Stimulated activated naive CD8-positive, alpha-beta T cell treated with anti-CD3 and anti-CD28 coated beads, Interleukin-15, Interleukin-2, amounts not matched to agents 100 U/mL and 50 U/mL, for 24 hours (primary cell): ENCODE measurements around the gene PHEX.

Source experiments
- ATAC-seq: fragments of 150-1000 bp; cut with Tn5 transposase; one replicate; pipeline ENCODE4 v1.10.0; 2021
- DNase-seq: peaks from one replicate; pipeline ENCODE4 v3.0.0; 2021

PHEX gene

GRCh38 chrX:22032084-22032483 is at the start of gene PHEX:
Gene PHEX, plus strand, starts transcription at chrX:22032325. Its CDS starts 681 bp downstream, at chrX:22033006.
- DNase-seq (no peak), ATAC-seq (no peak)

- peak; percentile 76 for ATAC-seq
- DNase-seq, result peak; percentile 60
These were observed 46.8 kb upstream of the PHEX start for GRCh38 chrX:21985332-21985777.

GRCh38 chrX:21986596-21986995 is 45.5 kb upstream of the PHEX start:
- DNase-seq (no peak), ATAC-seq (no peak)

DNA sequence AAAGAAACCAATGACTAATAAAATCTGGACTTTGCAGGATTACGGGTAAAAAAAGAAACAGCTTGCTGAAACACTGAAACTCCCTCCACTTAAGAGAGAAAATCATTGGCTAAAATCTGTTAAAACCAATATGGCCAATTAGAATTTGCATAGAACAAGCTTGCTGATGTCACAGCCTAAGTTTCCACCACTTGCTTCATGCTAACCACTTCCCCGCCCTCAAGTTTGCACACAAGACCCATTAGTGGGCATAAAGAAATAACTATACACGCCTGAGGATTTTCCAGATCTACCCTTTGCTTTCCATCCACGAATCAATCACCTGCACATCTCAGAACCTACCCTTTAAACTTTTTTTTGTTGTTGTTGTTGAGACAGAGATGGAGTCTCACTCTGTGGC is 42.7 kb upstream of the PHEX start:
- ATAC-seq (peak; percentile 77), DNase-seq (peak; percentile 44)

- DNase-seq (no peak), ATAC-seq (no peak)
These were observed 41.3 kb upstream of the PHEX start for GRCh38 chrX:21990832-21991231.

DNA sequence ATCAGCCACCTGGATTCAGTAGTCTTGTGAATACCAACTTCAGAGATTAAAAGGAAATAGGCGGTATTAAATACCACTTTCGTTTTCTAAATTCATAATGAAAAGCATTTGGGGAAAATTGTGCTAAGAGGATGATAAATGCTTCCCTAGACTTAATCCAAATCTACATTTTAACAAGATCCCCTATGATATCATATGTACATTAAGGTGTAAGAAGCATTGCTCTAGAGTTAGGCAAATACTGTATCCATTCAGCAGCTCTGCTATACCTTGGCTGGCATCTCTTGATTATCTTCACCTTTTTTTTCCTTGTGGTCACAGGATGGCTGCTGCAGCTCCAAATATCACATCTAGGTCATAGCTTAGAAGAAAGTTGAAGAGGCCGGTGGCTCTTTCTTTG is 40.6 kb upstream of the PHEX start:
- no peak for DNase-seq
- peak; percentile 37 for ATAC-seq

DNA sequence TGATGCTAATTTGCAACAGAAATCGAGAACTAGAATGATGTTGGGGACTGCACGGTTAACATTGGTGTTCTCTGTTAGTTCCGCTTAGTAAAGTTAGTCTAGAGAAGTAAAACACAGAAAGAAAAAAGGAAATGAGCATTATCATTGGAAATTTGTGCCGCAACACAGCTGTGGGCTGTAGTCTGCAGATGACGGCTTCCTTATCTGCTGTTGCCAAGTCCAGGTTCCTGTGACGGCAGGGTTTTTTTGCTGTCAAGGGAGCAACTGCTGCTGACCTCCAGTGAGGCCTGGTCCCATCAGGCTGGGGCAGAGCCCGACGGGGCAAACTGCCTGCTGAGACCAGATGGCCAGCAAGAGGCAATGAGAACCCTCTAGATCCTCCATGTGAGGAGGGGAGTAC is 38.9 kb upstream of the PHEX start:
- ATAC-seq, result no peak
- no peak for DNase-seq

- no peak for DNase-seq
- ATAC-seq, result no peak
These were observed 35.2 kb upstream of the PHEX start for GRCh38 chrX:21996872-21997455.

GRCh38 chrX:21998037-21998436 is 34.1 kb upstream of the PHEX start:
- ATAC-seq (no peak), DNase-seq (no peak)

GRCh38 chrX:22004866-22005265 is 27.3 kb upstream of the PHEX start:
- ATAC-seq, result no peak

GRCh38 chrX:22012051-22012450 is 20.1 kb upstream of the PHEX start:
- DNase-seq (no peak), ATAC-seq (no peak)

More at GRCh38 chrX:22004866-22005265, 27.3 kb upstream of the PHEX start:
- DNase-seq, result no peak

GRCh38 chrX:22012931-22013330 is 19.2 kb upstream of the PHEX start:
- ATAC-seq, result no peak
- DNase-seq, result no peak

- no peak for DNase-seq
- no peak for ATAC-seq
These were observed 16.9 kb upstream of the PHEX start for GRCh38 chrX:22015139-22015750.

- no peak for ATAC-seq
- no peak for DNase-seq
These were observed 10.3 kb upstream of the PHEX start for GRCh38 chrX:22021751-22022324.

- no peak for ATAC-seq
- DNase-seq, result no peak
These were observed 7.5 kb upstream of the PHEX start for GRCh38 chrX:22024577-22024976.

DNA sequence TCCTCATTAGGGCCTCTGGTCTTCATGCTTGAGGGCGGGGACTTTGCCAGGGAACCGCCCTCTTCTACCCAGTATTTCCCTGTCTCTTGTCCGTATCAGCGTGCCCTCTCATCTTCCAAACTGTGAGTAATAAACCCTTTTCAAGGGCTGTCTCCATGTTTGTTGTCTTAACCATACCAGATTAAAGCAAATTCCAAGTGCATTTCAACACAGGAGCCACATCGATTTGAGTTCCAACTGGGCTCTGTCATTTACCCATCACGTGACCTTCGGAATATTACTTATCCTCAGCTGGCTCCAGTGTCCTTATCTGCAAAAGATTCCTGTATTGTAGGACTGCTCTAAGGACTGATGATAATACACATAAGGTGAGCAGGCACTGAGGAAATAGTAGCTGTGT is 6.4 kb upstream of the PHEX start:
- ATAC-seq, result no peak
- DNase-seq, result no peak

- DNase-seq (no peak), ATAC-seq (no peak)
These were observed 5.4 kb upstream of the PHEX start for GRCh38 chrX:22026731-22027130.

GRCh38 chrX:22032506-22032905 is 381 bp downstream of the PHEX start:
- ATAC-seq, result no peak
- DNase-seq, result no peak

- ATAC-seq, result no peak
- DNase-seq, result no peak
These were observed 1.7 kb downstream of the PHEX start for GRCh38 chrX:22033818-22034217.

DNA sequence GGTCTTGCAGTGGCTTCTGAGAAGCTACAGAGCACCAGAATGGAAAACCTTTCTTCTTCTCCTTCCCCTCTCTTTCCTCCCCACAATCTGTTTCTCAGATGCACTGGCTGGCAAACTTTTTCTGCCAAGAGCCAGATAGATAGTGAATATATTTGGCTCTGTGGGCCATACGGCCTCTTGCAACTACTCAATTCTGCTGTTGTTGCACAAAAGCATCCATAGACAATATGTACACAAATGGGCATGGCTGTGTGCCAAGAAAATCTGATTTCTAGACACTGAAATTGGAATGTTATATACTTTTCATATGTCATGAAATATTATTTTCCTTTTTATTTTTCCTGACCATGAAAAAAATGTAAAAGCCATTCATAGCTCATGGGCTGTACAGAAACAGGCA is 3.1 kb downstream of the PHEX start:
- DNase-seq (no peak), ATAC-seq (no peak)

- no peak for DNase-seq
- peak; percentile 51 for ATAC-seq
These were observed 5.1 kb downstream of the PHEX start for GRCh38 chrX:22037225-22037624.

DNA sequence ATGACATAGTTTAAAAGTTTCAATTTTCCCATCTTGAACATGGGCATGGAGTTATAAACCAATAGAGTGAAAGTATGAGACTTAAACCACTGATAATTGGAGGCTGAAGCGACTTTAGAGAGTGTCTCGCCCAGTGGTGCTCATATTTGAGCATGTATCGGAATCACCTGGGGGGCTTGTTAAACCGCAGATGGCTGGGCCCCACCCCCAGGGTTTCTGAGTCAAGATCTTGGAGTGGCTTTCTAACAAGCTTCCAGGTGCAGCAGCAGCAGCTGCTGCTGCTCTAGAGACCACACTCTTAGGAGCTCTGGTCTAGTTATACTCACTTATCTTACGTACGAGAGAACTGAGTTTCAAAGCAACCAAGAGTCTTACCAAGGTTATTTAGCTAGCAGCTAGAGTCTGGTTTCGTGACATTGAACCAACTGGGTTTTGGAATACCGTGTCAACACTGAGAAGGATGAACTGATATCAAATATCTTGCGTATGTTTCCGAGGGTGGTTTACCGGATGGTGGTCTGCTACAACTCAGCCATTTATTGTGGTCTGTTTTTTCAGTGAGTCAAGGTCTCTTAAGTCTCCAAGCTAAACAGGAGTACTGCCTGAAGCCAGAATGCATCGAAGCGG is 5.9 kb downstream of the PHEX start:
- DNase-seq (no peak), ATAC-seq (peak; percentile 57)

- ATAC-seq (no peak), DNase-seq (no peak)
These were observed 7.4 kb downstream of the PHEX start for GRCh38 chrX:22039541-22039940.
